ENCODE measurements around the gene CBLN2. TPM values are rescaled to one million over a fixed set of nuclear protein-coding genes. Genes with fewer than 3 reads are reported as not detected.

Gene CBLN2
- total RNA-seq, 4 donors from 2014 or later: not detected

- TF ChIP-seq, protein P1, sequence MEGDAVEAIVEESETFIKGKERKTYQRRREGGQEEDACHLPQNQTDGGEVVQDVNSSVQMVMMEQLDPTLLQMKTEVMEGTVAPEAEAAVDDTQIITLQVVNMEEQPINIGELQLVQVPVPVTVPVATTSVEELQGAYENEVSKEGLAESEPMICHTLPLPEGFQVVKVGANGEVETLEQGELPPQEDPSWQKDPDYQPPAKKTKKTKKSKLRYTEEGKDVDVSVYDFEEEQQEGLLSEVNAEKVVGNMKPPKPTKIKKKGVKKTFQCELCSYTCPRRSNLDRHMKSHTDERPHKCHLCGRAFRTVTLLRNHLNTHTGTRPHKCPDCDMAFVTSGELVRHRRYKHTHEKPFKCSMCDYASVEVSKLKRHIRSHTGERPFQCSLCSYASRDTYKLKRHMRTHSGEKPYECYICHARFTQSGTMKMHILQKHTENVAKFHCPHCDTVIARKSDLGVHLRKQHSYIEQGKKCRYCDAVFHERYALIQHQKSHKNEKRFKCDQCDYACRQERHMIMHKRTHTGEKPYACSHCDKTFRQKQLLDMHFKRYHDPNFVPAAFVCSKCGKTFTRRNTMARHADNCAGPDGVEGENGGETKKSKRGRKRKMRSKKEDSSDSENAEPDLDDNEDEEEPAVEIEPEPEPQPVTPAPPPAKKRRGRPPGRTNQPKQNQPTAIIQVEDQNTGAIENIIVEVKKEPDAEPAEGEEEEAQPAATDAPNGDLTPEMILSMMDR (IDR thresholded peaks at IDR 0.05; ENCODE audit: low read depth): no peak
Measured at GRCh38 chr18:72555101-72555500, 11.0 kb upstream of the CBLN2 start.

- TF ChIP-seq, protein P1 (IDR thresholded peaks at IDR 0.05; ENCODE audit: low read depth): no peak
Measured at GRCh38 chr18:72543357-72544055, 636 bp downstream of the CBLN2 start.

DNA sequence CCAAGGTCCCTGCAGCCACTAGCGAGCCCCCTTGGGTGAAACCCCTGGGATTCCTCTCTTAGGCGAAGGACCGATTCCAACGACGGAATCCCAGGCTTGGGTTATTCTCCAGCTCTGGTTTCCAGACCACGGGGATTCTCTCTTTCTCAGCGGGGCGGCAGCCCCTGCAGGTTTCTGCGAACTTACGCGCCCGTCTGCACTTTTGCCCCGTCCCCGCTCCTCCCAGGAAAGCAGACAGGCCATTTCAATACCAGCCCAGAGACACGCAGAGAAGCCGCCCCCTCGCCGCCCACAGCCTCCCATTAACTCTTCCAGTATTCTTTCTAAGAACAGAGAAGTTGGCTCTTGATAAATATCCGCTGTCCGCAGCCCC lies 1.2 kb downstream of the CBLN2 start:
- TF ChIP-seq, protein P1 (IDR thresholded peaks at IDR 0.05; ENCODE audit: low read depth): no peak

DNA sequence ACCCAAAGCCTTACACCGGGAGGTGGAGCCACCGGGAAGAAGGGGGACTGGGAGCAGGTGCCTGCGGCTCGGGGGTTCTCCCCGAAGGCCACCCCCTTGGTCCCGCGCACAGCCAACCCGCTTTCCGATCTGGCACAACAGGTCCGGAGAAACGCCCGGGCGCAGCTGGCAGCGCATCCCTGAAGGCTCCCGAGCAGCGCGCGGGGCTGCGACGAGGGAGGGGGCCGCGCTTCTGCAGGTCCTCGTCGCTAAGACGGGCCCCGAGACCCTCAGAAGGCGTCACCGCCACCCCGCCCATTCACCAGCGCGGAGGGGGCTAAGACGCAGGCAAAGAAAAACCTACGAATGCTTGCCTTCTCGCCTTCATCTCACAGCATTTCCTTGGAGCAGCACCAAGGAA lies 1.8 kb downstream of the CBLN2 start:
- TF ChIP-seq, protein P1 (IDR thresholded peaks at IDR 0.05; ENCODE audit: low read depth): no peak

DNA sequence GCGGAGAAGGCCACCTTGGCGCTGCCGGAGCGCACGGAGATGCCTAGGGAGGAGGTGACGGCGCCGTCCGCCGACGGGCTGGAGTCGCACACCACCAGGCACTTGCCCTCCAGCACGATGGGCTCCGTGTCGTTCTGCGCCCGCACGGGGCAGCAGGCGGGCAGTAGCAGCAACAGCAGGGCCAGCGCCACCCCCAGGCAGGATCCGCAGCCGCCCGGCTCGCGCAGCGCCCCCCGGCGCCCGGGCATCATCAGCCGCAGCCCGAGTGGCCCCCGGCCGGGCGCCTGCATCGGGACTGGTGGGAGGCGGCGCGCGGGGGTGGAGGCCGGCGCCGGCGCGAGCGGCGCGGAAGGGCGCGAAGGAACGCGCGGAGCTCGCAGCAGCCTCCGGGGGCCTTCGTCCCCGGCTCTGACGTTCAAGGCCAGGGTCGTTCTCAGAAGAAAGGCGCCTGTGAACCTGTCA lies 2.2 kb downstream of the CBLN2 start:
- TF ChIP-seq, protein P1 (IDR thresholded peaks at IDR 0.05; ENCODE audit: low read depth): no peak

- TF ChIP-seq, protein P1 (IDR thresholded peaks at IDR 0.05; ENCODE audit: low read depth): no peak
Measured at GRCh38 chr18:72539901-72540300, 4.2 kb downstream of the CBLN2 start.

- TF ChIP-seq, protein P1 (IDR thresholded peaks at IDR 0.05; ENCODE audit: low read depth): no peak
Measured at GRCh38 chr18:72530622-72531021, 13.5 kb downstream of the CBLN2 start.

Measured in subcutaneous adipose tissue (tissue), 4 donors.